Esophagus squamous epithelium (tissue), 4 donors: ENCODE results near the gene EME1.

Source experiments
- CTCF ChIP-seq, 6 experiments: fragments of 450-650 bp in 4 of 6; fragments of 200-600 bp in 2 of 6; sonication (generic) in 2 of 6; IDR thresholded peaks; one replicate each; pipeline ENCODE4 v1.5.1; 2016 to 2019; ENCODE audit warnings: antibody characterized with exemption in 6 of 6, mild to moderate bottlenecking in 4 of 6, moderate library complexity in 4 of 6
- POLR2A ChIP-seq, 4 donors: fragments of 450-650 bp; IDR thresholded peaks; one replicate each; pipeline ENCODE4 v1.6.1; 2017; ENCODE audit warnings: antibody characterized with exemption in 4 of 4, mild to moderate bottlenecking in 4 of 4, moderate library complexity in 3 of 4

DNA sequence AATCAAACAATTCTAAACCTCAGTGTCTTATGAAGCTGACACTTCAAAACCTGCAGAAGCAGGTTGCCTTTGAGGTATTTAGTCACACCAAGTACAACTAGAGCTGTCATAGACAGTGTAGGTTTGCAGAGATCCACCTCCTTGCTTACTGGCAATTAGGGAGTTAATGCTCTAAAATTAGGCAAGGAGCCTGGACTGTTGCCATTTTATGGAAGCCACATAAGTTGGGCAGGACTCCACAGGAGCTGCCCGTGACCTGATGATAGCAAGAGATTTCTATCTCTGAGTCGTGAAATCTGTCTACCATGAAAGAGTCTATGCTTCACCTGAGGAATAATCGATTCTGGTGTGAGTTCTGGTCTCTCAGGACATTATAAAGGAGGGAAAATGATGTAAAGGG is 8.9 kb downstream of the EME1 start:
- TF ChIP-seq POLR2A (IDR thresholded peaks at IDR 0.05) = no peak
- TF ChIP-seq CTCF (IDR thresholded peaks at IDR 0.05) = no peak
